ENCODE data around the gene TMEM253. TPM values are rescaled to one million over a fixed set of nuclear protein-coding genes. Genes with fewer than 3 reads are reported as not detected.

The TMEM253 gene
- total RNA-seq, 4 donors from 2014 or later: 0.95 to 1.5 TPM; not detected in 2

DNA sequence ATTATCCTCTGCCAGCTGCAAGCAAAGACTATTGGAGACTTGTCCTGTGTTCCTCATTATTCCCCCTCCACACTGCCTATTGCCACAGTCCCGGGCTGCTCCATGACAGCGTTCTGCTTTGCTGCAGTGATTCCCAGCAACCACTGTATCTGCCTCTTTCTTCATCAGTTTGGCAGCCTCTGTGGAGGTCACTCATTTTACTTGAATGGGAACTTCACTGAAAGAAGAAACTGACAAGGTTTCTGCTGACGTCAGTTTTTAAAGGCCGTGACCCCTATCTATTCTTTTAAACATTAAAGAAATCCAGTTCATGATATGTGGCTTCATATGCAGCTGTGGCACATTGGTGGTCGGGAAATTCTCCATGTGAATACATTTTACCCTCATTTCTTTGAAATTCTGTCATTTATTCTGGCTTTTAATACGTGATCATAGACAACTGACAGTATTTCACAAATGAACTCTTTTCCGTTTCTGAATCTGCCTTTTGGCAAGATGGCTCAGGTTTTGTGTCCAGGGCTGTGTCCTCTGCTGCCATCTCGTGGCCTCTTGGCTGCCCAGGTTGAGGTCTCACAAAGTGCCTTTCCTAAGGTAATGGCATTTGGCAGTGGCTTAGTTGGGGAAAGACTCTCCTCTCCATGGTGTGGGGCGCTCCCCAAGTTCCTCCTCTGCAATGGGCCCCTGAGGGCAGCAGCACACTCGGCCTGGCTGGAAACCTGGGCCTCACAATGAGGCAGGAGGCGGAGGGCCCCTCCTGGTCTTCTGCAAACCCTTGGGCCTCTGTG, 5.8 kb downstream of the TMEM253 start:
- peak in 1 of 4 donors; percentile 10 for TF ChIP-seq POLR2A (IDR thresholded peaks at IDR 0.05)
- TF ChIP-seq CTCF (IDR thresholded peaks at IDR 0.05): peak; percentile 74 to 90 (median 84)
- 4 to 9% methylated on average over 9 of the region's 11 CpGs for WGBS, 2 donors
- no peaks in the 10 kb centered on the region for H3K27me3 ChIP-seq
- no peaks in the 10 kb centered on the region for H3K9me3 ChIP-seq
- no peak for DNase-seq
- intact Hi-C loops (cut with DNase I): no loop called here
- H3K4me3 ChIP-seq: peak overlapping the region in 1 of 4 donors; percentile 0
- H3K36me3 ChIP-seq: no peaks in the 10 kb centered on the region
- peaks cover 35 to 77% (median 44%) of the 10 kb centered on the region in 3 donors for H3K4me1 ChIP-seq
- H3K27ac ChIP-seq: peak overlapping the region; percentile 91 to 98 (median 97)

DNA sequence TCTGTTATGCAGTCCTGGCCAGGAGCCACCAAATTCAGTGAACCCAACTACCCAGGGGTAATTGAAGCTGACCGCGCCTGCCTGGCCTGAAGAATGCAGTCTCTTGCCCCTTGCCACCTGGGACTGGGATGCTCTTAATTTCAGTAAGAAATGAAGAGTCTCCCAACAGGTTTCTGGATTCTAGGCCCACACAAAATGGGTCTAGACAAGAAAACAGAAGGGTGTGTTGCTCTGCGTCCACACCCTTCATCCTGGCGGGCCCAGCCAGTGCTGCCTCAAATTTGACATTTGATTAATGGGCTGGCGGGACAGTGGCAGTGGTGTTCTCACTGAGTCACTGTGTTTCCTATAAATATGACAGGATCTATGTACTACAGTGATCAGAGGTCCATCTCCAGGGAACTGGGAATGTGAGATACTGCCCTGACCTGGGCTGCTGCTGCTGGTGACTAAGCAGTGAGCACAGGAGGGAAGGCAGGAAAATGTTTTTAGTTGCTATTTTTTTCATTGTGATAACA, 6.5 kb downstream of the TMEM253 start:
- no peak for DNase-seq
- peaks cover 35 to 77% (median 37%) of the 10 kb centered on the region in 3 donors for H3K4me1 ChIP-seq
- no peak for TF ChIP-seq POLR2A (IDR thresholded peaks at IDR 0.05)
- TF ChIP-seq CTCF (IDR thresholded peaks at IDR 0.05): no peak

GRCh38 chr14:21108791-21109190, 7.9 kb downstream of the TMEM253 start:
- TF ChIP-seq POLR2A (IDR thresholded peaks at IDR 0.05) (no peak), CTCF (IDR thresholded peaks at IDR 0.05) (no peak)
- WGBS, 2 donors: 80 to 96% methylated on average over 3 to 4 of the region's 4 CpGs
- Histone ChIP-seq H3K27me3 (no peaks in the 10 kb centered on the region), H3K9me3 (no peaks in the 10 kb centered on the region), H3K27ac (peak overlapping the region in 2 of 4 donors; percentile 1 to 98), H3K36me3 (no peaks in the 10 kb centered on the region), H3K4me3 (no peak overlapping the region), H3K4me1 (peaks cover 25 to 69% (median 28%) of the 10 kb centered on the region in 3 donors)
- no peak for DNase-seq
- intact Hi-C loops (cut with DNase I): no loop called here

More for the DNA sequence above, 6.5 kb downstream of the TMEM253 start:
- Histone ChIP-seq H3K4me3 (peak overlapping the region in 1 of 4 donors; percentile 0), H3K27me3 (no peaks in the 10 kb centered on the region), H3K9me3 (no peaks in the 10 kb centered on the region), H3K36me3 (no peaks in the 10 kb centered on the region), H3K27ac (peak overlapping the region; percentile 91 to 98 (median 97))
- WGBS, 2 donors: 54% methylated on average over 3 of the region's 5 CpGs; no CpG with 5 or more reads in 1 of the 2 donors
- intact Hi-C loops (cut with DNase I): no loop called here

- peak overlapping the region in 2 of 4 donors; percentile 1 to 98 for H3K27ac ChIP-seq
- no peak overlapping the region for H3K4me3 ChIP-seq
- WGBS, 2 donors: 53 to 60% methylated on average over 6 of the region's 6 CpGs
- intact Hi-C loops (cut with DNase I): no loop called here
- no peak for TF ChIP-seq CTCF (IDR thresholded peaks at IDR 0.05)
- TF ChIP-seq POLR2A (IDR thresholded peaks at IDR 0.05): no peak
- H3K36me3 ChIP-seq: no peaks in the 10 kb centered on the region
- DNase-seq: no peak
- no peaks in the 10 kb centered on the region for H3K27me3 ChIP-seq
- no peaks in the 10 kb centered on the region for H3K9me3 ChIP-seq
- H3K4me1 ChIP-seq: peaks cover 25 to 63% (median 27%) of the 10 kb centered on the region in 3 donors
Observed at GRCh38 chr14:21109377-21110138, 8.7 kb downstream of the TMEM253 start.

Measured in esophagus squamous epithelium (tissue), 5 donors.